Vagina (tissue), 2 donors: Measurements from ENCODE around the gene HERC4. TPM values are rescaled to one million over a fixed set of nuclear protein-coding genes. Genes with fewer than 3 reads are reported as not detected.
"Not testable (repeated sequence)": the region's sequence is repeated elsewhere in the genome, so short reads cannot be mapped to it uniquely, and the experiment has no call there.

Experiments
- DNase-seq, 2 donors: peaks; one replicate each; pipeline ENCODE4 v3.0.0-alpha.2; 2017; ENCODE audit errors: extremely low spot score in 2 of 2
- H3K27ac ChIP-seq: fragments of 200-600 bp; sonication (generic); one replicate; pipeline ENCODE4 v1.5.1; 2019
- H3K27me3 ChIP-seq: fragments of 200-600 bp; sonication (generic); one replicate; pipeline ENCODE4 v1.5.1; 2019
- H3K36me3 ChIP-seq, 2 donors: fragments of 200-600 bp; sonication (generic); one replicate each; pipeline ENCODE4 v1.5.1; 2017 to 2019
- H3K4me1 ChIP-seq: fragments of 200-600 bp; sonication (generic); one replicate; pipeline ENCODE4 v1.5.1; 2019
- H3K4me3 ChIP-seq, 2 donors: fragments of 200-600 bp; sonication (generic); 1 replicate in 1 of 2; 2 replicates in 1 of 2; pipeline ENCODE4 v1.5.1; 2016 to 2019
- H3K9me3 ChIP-seq: fragments of 200-600 bp; sonication (generic); one replicate; pipeline ENCODE4 v1.5.1; 2019
- POLR2A ChIP-seq, 2 donors: fragments of 450-650 bp; IDR thresholded peaks; one replicate each; pipeline ENCODE4 v1.6.1; 2017; ENCODE audit warnings: antibody characterized with exemption in 2 of 2, mild to moderate bottlenecking in 2 of 2, moderate library complexity in 2 of 2
- POLR2AphosphoS5 ChIP-seq, 2 donors: sonication (generic); formaldehyde crosslinking; IDR thresholded peaks; one replicate each; pipeline ENCODE4 v1.9.0; 2017; ENCODE audit warnings: antibody characterized with exemption in 2 of 2, mild to moderate bottlenecking in 2 of 2, low read depth in 1 of 2; ENCODE audit not compliant: insufficient read depth in 1 of 2
- intact Hi-C: fragments of 100-400 bp; cut with DNase I; formaldehyde crosslinking; loops from one replicate; pipeline ENCODE4 v1.15.1; 2023
- total RNA-seq: library from RNA; depleted of rRNA; stranded (reverse); fragments of >200 nt; gene quantifications from one replicate; pipeline ENCODE4 v1.2.3, GENCODE V29; 2016
- TF ChIP-seq, protein P1 (sequence below), 3 experiments: fragments of 450-650 bp in 2 of 3; fragments of 200-600 bp in 1 of 3; sonication (generic) in 1 of 3; IDR thresholded peaks; one replicate each; pipeline ENCODE4 v1.5.1; 2017 to 2019; ENCODE audit warnings: antibody characterized with exemption in 3 of 3, mild to moderate bottlenecking in 2 of 3, moderate library complexity in 2 of 3

Gene HERC4
- total RNA-seq, 1 donor from 2014 or later, result 47.9 TPM

DNA sequence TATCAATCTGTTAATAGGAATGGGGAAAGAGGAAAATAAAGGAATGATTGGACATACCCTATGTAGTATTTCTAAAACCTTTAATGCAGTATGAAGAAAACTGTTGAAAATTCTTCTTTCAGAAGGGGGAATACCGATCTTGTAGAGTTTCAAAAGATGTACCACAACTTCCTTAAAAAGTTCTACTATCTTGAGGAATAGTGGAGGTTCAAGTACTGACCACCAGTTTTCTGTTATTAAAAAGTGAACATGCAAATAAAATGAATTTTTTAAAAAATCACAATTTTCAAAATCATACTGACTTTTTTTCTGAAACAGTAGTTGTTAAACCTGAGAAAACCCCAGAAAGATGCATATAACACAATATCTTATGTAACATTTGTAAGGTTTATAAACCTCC is 86.5 kb downstream of the HERC4 start:
- peaks cover 0 to 42% of the 10 kb centered on the region in 2 donors for H3K36me3 ChIP-seq
- no peak for DNase-seq
- no peaks in the 10 kb centered on the region for H3K9me3 ChIP-seq
- no peak overlapping the region for H3K27ac ChIP-seq
- no peak overlapping the region for H3K4me3 ChIP-seq
- TF ChIP-seq, protein P1, sequence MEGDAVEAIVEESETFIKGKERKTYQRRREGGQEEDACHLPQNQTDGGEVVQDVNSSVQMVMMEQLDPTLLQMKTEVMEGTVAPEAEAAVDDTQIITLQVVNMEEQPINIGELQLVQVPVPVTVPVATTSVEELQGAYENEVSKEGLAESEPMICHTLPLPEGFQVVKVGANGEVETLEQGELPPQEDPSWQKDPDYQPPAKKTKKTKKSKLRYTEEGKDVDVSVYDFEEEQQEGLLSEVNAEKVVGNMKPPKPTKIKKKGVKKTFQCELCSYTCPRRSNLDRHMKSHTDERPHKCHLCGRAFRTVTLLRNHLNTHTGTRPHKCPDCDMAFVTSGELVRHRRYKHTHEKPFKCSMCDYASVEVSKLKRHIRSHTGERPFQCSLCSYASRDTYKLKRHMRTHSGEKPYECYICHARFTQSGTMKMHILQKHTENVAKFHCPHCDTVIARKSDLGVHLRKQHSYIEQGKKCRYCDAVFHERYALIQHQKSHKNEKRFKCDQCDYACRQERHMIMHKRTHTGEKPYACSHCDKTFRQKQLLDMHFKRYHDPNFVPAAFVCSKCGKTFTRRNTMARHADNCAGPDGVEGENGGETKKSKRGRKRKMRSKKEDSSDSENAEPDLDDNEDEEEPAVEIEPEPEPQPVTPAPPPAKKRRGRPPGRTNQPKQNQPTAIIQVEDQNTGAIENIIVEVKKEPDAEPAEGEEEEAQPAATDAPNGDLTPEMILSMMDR (IDR thresholded peaks at IDR 0.05), result no peak
- TF ChIP-seq POLR2A (IDR thresholded peaks at IDR 0.05) (no peak), POLR2AphosphoS5 (IDR thresholded peaks at IDR 0.05; ENCODE audit: insufficient read depth in 1 of 2, low read depth in 1 of 2) (no peak)
- intact Hi-C loops, result no loop called here
- H3K27me3 ChIP-seq, result no peaks in the 10 kb centered on the region
- no peaks in the 10 kb centered on the region for H3K4me1 ChIP-seq

DNA sequence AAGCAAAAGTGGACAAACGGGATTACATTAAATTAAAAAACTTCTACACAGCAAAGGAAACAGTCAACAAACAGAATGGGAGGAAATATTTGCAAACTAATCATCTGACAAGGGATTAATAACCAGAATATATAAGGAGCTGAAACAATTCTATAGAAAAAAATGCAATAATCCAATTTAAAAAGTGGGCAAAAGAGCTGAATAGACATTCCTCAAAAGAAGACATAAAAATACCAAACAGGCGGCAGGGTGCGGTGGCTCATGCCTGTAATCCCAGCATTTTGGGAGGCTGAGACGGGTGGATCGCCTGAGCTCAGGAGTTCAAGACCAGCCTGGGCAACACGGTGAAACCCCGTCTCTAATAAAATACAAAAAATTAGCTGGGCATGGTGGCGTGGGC is 92.5 kb downstream of the HERC4 start:
- H3K36me3 ChIP-seq, result peaks cover 0 to 38% of the 10 kb centered on the region in 2 donors
- H3K9me3 ChIP-seq, H3K27me3 ChIP-seq, H3K4me3 ChIP-seq, H3K27ac ChIP-seq, intact Hi-C loops, H3K4me1 ChIP-seq, DNase-seq: not testable (repeated sequence)

DNA sequence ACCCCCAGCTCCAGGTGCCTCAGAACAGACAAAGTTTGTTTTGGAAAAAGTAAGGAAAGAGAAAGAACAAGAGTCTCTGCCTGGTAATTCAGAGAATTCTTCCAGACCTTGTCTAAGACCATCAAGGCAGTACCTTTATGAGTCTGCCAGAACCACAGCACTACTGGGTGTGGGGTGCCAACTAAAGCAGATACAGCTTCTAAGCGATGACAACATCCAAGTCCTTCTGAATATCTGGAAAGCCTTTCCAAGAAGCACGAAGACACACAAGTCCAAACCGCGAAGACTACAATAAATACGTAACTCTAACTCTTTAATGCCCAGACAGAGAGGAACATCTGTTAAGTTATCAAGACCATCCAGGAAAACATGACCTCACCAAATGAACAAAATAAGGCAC is 96.3 kb downstream of the HERC4 start:
- peaks cover 0 to 27% of the 10 kb centered on the region in 2 donors for H3K36me3 ChIP-seq
- no peaks in the 10 kb centered on the region for H3K27me3 ChIP-seq
- TF ChIP-seq, protein P1 (IDR thresholded peaks at IDR 0.05), result no peak
- TF ChIP-seq POLR2AphosphoS5 (IDR thresholded peaks at IDR 0.05; ENCODE audit: insufficient read depth in 1 of 2, low read depth in 1 of 2) (no peak), POLR2A (IDR thresholded peaks at IDR 0.05) (no peak)
- intact Hi-C loops, result no loop called here
- no peaks in the 10 kb centered on the region for H3K4me1 ChIP-seq
- H3K27ac ChIP-seq, result no peak overlapping the region
- DNase-seq, result no peak
- no peak overlapping the region for H3K4me3 ChIP-seq
- H3K9me3 ChIP-seq, result no peaks in the 10 kb centered on the region

DNA sequence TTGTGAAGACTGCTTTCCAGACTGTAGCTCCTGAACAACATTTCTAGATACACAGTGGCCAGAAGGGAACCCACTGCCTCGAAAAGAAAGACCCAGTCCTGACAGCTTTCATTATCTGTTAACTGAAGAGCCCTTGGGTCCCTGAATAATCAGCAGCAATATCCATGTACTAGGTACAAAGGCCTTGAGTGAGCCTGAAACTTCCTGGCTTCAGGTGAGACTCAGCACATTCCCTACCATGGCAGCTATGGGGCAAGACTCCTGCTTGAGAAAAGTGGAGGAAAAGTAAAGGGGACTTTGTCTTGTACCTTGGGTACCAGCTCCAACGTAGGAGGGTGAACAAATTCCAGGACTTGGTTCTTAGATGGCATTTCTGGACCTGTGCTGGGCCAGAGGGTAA is 97.8 kb downstream of the HERC4 start:
- no peak overlapping the region for H3K4me3 ChIP-seq
- H3K27me3 ChIP-seq, result no peaks in the 10 kb centered on the region
- TF ChIP-seq POLR2A (IDR thresholded peaks at IDR 0.05) (no peak), POLR2AphosphoS5 (IDR thresholded peaks at IDR 0.05; ENCODE audit: insufficient read depth in 1 of 2, low read depth in 1 of 2) (no peak)
- TF ChIP-seq, protein P1 (IDR thresholded peaks at IDR 0.05), result no peak
- peaks cover 0 to 33% of the 10 kb centered on the region in 2 donors for H3K36me3 ChIP-seq
- DNase-seq, result no peak
- H3K9me3 ChIP-seq, result no peaks in the 10 kb centered on the region
- H3K4me1 ChIP-seq, result no peaks in the 10 kb centered on the region
- no peak overlapping the region for H3K27ac ChIP-seq
- intact Hi-C loops, result no loop called here

DNA sequence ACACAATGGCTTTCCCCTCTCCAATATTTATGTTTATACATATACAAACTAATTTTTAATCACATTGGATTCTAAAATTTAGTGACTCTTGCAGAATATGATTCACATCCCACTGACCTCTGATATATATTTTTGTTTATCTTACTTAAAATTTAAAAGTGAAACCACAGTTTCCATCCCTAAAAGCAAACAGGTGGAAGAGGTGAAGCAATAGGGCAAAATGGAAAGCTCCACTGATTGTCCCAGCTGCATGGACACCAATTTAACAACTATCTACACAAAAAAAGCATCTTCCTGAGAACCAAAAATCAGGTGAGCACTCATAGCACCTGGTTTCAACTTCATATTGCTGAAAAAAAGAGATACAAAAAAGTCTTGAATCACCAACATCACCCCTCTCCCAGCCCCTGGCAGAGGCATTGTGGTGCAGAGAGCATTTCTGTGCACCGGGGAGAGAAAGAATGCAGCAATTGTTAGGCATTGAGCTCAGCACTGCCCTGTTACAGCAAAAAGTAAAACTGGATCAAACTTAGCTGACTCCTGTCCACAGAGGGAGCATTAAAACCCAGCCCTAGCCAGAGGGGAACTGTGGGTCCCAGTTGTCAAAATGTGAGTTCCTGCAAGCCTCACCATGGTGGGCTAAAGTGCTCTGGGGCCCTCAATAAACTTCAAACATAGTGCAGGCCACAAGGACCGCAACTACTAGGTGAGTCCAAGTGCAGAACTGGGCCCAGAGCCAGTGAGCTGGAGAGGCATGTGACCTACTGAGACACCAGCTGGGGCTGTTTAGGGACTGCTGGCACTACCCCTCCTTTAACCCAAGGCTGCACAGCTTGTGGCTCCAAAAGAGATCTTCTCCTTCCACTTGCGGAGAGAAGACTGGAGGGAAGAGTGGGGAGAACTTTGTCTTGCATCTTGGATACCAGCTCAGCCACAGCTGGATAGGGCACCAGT is 98.5 kb downstream of the HERC4 start:
- Histone ChIP-seq H3K9me3 (no peaks in the 10 kb centered on the region), H3K27ac (no peak overlapping the region), H3K4me3 (no peak overlapping the region), H3K4me1 (no peaks in the 10 kb centered on the region), H3K27me3 (no peaks in the 10 kb centered on the region), H3K36me3 (peaks cover 0 to 40% of the 10 kb centered on the region in 2 donors)
- TF ChIP-seq, protein P1 (IDR thresholded peaks at IDR 0.05), result no peak
- TF ChIP-seq POLR2A (IDR thresholded peaks at IDR 0.05) (no peak), POLR2AphosphoS5 (IDR thresholded peaks at IDR 0.05; ENCODE audit: insufficient read depth in 1 of 2, low read depth in 1 of 2) (no peak)
- intact Hi-C loops, result no loop called here
- no peak for DNase-seq
